Sigmoid colon (tissue), 4 donors: Measurements from ENCODE around the gene CABYR.

Experiments
- CTCF ChIP-seq, 4 experiments: fragments of 450-650 bp in 3 of 4; fragments of 200-600 bp in 1 of 4; IDR thresholded peaks; one replicate each; pipeline ENCODE4 v1.5.1; 2016 to 2019; ENCODE audit warnings: antibody characterized with exemption in 4 of 4, mild to moderate bottlenecking in 3 of 4, moderate library complexity in 2 of 4
- POLR2AphosphoS5 ChIP-seq, 4 donors: sonication (generic); formaldehyde crosslinking; IDR thresholded peaks; one replicate each; pipeline ENCODE4 v1.6.1; 2017; ENCODE audit warnings: antibody characterized with exemption in 4 of 4

GRCh38 chr18:24180048-24180447 is 41.2 kb downstream of the CABYR start:
- TF ChIP-seq CTCF (IDR thresholded peaks at IDR 0.05): no peak
- no peak for TF ChIP-seq POLR2AphosphoS5 (IDR thresholded peaks at IDR 0.05)
